Ecto neural progenitor cell (in vitro differentiated cells): ENCODE data around the gene FBXL20.

Experiments used
- DNase-seq: peaks from one replicate; pipeline ENCODE4 v3.0.0-alpha.2; 2018; ENCODE audit warnings: low spot score

The FBXL20 gene

GRCh38 chr17:39225308-39225958 lies 176.0 kb downstream of the FBXL20 start, which contains the start of gene STAC2:
Gene STAC2, minus strand, starts transcription at chr17:39225945. Its CDS starts 443 bp downstream, at chr17:39225502.
- DNase-seq, result no peak

- peak; percentile 64 for DNase-seq
Measured at GRCh38 chr17:39224778-39225307, 176.6 kb downstream of the FBXL20 start.

DNA sequence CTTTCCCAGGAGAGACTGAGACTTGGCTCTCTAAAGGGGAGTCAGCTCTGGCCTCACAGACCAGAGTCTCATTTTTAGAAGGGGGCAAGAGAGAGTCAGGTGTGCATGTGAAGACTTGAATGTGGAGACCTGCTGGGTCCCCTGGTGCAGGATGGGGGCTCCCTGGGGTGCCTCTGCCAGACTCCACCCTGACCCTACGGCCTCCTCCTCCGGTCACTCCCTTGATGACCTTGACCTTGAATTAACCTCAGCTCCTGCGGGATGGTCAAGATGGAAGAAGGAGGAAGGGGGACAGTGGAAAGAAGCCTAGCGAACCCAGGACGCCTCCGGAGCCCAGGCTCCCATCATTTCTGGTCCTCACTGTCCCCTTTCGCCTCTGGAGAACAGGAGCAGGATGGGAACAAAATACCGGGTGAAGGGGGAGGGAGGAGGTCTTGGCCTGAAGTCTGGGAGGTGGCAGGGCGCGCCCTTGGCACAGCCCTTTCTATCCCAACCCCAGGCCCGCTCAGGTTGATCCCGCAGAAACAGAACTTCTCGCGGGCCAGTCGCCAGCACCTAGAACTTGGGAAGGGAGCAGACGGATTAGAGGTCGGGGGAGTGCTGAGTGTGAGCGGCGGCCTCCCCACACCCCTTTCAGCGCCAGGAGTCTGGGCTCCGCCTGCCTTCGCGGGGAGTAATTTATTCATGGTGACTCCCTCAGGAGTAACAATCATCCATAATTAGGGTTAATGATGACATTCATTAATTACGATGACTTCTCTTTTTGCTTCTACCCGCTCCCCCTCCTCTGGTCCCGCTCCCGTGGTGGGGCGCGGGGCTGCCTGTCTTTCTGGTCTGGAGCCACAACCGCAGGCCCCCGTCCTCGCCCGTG lies 177.3 kb downstream of the FBXL20 start:
- peak; percentile 60 for DNase-seq

GRCh38 chr17:39222866-39223834 lies 178.3 kb downstream of the FBXL20 start:
- peak; percentile 53 for DNase-seq

- DNase-seq, result no peak
Measured at GRCh38 chr17:39222151-39222550, 179.3 kb downstream of the FBXL20 start.

DNA sequence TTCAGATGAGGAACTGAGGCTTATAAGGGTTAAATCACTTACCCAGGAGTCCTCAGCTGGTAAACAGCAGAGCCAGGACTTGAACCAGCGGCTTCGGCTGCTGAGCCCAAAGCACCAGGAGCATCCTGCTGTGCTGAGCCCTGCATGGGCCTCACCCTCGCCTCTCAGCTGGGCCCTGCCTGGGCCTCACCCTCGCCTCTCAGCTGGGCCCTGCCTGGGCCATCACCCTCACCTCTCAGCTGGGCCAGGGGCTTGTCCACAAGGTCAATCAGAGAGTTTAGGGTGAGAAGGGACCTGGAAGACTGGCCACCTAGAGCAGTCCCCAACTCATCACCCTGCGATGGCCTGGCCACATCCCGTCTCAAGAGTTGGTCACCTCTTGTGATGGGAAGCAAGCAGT lies 179.9 kb downstream of the FBXL20 start:
- DNase-seq, result no peak

GRCh38 chr17:39219647-39220154 lies 181.7 kb downstream of the FBXL20 start:
- DNase-seq, result no peak

DNA sequence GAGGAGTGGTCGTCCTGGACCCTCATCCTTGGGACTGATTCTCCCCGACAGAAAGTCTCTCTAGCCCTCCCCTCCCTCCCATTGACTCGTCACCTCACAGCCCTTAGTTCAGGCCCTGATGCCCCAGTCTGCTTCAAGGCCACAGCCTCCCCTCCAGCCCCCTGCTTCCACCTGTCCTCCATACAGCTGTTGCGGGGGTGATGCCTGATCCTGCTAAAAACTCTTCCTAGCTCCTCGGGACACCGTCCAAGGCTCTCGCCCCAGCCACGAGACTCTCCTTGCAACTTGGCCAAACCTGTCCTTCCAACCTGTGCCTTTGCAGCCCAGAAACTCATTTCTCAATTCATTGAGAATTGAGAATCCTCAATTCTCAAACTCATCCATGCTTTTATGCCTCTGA lies 182.5 kb downstream of the FBXL20 start:
- DNase-seq, result no peak

DNA sequence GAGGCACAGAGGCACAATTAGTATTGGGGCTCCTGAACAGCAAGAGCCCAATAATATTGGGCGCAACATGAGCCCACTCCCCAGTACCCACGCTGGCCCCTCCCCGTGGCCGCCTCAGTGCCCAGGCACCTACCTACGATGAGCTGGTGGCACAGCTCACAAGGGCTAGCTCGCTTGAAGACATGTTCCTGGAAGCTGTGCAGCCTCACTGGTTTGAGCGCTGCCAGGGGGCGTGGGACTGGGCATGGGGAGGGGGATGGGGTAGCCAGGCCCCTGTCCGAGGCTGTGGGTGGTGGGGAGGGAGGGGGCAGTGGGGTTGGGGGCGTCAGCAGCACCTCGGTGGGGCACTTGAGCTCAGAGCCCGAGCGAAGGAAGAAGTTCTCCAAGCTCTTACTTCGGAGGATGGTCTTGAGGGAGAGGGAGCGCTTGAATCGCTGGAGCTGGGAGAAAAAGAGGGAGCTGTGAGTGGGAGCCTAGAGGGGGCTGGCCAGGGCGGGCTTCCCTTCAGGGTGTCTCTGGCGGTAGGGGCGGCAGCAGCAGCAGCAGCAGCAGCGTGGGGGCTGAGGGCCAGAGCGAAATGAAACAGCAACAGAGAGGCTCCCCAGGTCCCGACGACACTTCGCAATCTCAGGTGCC lies 183.6 kb downstream of the FBXL20 start:
- no peak for DNase-seq

GRCh38 chr17:39213852-39214251 lies 187.6 kb downstream of the FBXL20 start:
- no peak for DNase-seq

DNA sequence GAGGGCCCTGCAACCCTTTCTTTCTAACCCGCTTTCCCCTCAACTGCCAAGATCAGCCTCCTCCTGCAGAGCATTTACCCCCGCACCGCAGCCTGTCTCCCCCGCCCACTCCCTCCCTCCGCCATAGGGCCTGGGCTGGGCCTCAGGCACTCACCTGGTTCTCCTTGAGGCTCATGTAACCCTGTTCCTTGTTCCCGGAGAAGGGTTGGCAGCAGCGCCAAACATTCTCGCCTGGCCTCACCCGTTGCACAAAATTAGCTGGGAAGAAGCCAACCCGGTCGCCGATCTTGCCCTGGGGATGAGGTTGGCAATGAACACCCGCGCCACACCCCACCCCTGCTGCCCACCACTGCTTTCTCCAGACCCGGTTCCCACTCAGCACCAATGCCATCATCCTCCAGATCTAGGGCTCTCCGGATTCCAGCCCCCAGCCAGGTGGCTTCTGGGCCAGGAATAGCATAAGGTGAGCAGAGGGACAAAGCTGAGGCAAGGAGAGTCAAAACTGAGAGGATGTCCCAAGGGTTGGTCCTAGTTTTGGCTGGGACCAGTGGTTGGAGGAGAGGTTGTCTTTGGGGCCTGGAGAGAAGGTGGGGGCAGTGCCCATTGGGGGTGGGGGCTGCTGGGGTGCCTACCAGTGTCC lies 188.5 kb downstream of the FBXL20 start:
- DNase-seq, result no peak

DNA sequence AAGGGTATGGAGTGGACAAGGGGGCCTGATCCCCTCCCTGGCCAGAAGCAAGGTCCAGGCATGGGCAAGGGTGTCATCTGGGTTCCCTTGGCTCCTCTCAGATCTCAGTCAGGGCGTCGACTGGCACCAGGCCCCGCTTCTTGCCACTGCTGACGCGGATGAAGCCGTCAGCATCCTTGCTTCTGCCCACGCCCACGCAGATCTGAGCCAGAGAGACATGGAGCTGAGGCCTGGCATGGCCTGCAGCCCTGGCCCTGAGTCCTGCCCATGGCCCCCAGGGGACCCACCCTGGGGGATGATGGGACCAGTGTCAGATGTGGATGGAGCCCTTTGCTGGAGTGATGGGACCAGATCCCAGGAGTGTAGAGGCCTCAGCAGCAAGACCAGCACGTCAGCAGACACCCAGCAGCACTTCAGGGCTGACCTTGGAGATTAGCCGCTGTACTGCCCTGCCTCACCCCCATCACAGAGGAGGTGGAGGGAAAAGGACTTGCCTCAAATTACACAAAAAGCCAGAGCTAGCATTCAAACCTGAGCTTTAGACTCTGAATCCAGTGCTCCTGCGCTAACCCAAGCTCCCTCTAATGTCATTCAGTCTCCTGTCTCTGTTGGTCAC lies 189.1 kb downstream of the FBXL20 start:
- no peak for DNase-seq

DNA sequence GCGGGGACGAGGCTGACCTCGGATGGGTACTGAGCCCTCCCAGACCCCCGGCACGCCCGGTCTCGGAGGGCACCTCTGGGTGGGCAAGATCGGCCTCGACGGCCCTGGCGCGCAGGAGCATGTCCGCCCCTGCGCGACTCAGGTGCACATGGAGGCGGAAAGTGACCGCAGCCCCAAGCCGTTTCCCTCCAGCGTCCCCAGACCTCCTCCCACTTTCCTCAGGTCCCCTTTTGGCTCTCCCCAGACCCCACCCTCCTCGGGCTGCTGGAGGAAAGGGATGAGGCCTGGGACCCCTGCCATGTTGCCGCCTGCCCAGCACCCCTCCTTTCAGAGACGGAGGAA lies 191.4 kb downstream of the FBXL20 start:
- DNase-seq, result no peak

DNA sequence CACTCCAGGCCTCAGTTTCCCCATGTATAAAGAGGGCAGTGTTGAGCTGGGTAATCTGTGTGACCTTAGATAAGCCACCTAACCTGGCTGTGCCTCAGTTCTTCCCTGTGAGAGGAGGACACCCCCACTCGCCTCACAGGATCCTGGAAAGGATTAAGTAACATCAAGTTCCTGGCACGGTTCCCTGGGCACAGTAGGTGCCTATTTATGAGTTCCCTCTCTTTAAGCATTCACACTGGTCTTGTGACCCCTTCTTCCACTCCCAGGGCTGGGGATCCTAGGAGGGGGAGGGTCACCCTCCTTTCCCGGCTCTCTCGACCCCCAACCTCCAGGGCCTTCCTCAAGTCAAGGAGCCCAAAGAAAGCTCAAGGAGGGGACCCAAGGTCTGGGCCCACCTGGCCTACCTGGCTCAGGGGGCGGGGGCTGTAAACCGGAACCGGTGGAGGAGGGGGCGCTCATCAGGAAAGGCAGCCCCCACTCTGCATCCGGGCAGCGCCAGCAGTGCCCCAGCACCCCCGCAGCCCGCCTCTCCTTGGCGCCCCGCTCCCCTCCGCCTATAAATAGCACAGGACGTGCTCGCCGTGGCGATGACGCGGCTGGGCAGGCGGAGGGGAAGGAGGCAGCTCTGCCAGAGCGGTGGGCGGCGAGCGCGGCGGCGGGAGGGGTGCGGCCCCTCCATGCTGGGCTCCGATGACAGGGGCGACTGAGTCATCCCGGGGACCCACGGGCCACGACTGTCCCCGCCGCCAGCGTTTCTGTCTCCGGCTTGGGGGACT lies 191.9 kb downstream of the FBXL20 start:
- DNase-seq, result no peak

GRCh38 chr17:39208893-39209292 lies 192.5 kb downstream of the FBXL20 start:
- DNase-seq, result no peak

DNA sequence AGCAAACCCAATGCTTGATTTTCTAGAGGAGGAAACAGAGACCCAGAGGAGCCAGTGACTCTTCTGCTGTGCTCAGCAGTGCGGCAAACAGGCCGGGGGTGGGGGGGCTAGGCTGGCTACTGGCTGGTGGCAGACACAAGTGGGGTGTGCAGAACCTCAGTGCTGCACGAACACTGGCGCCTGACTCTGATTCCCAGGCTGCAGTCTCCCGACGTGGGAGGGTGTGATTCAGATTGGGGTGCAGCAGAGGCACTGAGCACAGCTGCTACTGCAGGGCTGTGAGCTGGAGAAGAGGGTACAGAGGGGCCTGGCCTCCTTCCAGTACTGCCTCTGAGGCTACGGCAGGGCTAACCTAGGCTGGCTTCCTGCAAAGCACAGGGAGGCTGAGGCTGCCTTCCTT lies 193.3 kb downstream of the FBXL20 start:
- no peak for DNase-seq

- no peak for DNase-seq
Measured at GRCh38 chr17:39205112-39205526, 196.3 kb downstream of the FBXL20 start.

DNA sequence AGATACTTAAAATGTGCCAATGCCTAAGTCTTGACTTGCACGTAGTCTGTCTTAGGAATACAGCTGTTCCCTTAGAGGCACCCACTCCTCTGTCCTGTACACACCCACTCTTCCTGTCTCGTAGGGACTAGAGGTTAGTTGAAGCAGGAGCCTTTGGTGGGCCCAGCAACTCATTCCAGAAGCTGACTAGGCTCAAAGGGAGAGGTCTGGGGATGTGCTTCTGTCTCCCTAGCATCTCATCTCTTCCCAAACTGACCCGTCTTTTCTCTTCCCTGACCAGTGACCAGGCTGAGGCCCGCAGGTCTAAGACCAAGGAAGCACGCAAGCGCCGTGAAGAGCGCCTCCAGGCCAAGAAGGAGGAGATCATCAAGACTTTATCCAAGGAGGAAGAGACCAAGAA lies 197.2 kb downstream of the FBXL20 start:
- no peak for DNase-seq
